Measurements from ENCODE around the gene FCRLB. TPM values are rescaled to one million over a fixed set of nuclear protein-coding genes. Genes with fewer than 3 reads are reported as not detected.

The FCRLB gene
- total RNA-seq, 5 donors from 2014 or later (not counting 1 experiment from before 2014, with no cell fraction given) = 0.48 to 1.1 (median 0.75) TPM

DNA sequence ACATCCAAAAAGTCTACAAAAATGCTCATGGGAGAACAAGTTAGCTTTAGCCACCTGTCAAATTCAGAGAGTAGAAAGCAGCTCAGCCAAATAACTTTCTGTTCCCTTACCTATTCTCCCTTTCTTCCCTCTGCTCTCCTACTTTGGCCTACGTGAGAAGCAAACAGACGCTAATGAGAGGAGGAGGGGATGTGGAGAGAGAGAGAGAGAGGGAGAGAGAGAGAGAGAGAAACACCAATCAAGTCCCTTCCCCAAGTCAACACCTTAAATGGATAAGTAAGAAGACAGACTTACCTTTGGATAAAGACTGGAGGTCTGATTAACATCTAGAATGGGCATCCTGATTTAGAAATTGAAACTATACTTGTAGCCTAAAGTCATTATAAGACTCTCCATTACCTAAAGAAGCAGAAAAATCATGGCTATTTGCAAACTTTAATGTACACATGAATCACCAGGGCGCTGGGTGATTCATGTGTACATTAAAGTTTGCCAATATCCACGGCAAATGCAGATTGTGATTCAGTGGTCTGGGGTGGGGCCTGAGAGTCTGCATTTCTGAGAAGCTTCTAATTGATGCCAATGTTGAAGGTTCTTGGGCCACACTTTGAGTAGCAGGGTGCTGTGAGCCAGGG, 15.1 kb downstream of the FCRLB start:
- DNase-seq (no peak), ATAC-seq (replicated peaks in 1 of 4) (no peak)
- H3K27ac ChIP-seq (ENCODE audit: low read length) = no peak overlapping the region
- H3K36me3 Mint-ChIP-seq = no peaks in the 10 kb centered on the region
- H3K27me3 ChIP-seq (replicated peaks in 1 of 2; ENCODE audit: control insufficient read depth in 2 of 2, extremely low read depth in 1 of 2, insufficient read depth in 2 of 2, low read length in 1 of 2) = no peaks in the 10 kb centered on the region
- ChIA-PET POLR2A (interaction anchor here in 1 of 2 donors (0.5 kb wide), 1 partner anchor 18 kb away, joined by 4 read pairs; no protein-coding TSS in a partner anchor), CTCF (interaction anchor here (0.5 to 6.3 kb wide), 5 partner anchors 10 to 252 kb away, joined by 3 to 34 read pairs (median 3); no protein-coding TSS in a partner anchor)
- peaks cover 22 to 37% (median 23%) of the 10 kb centered on the region in 3 donors for H3K4me1 Mint-ChIP-seq
- WGBS (ENCODE audit: insufficient coverage) = 60% methylated on average over 1 of the region's 4 CpGs
- no peak overlapping the region for H3K4me3 ChIP-seq (ENCODE audit: control insufficient read depth in 1 of 2, extremely low read depth in 1 of 2, low read length in 1 of 2)
- no peaks in the 10 kb centered on the region for H3K36me3 ChIP-seq (ENCODE audit: control insufficient read depth in 2 of 2, extremely low read depth in 1 of 2, insufficient read depth in 1 of 2, low read length in 1 of 2)
- H3K4me1 ChIP-seq (ENCODE audit: control insufficient read depth in 1 of 2, extremely low read depth in 1 of 2, insufficient read depth in 2 of 2, low read length in 2 of 2) = peaks cover 0 to 26% of the 10 kb centered on the region in 2 experiments
- H3K9me3 ChIP-seq = no peaks in the 10 kb centered on the region
- no peaks in the 10 kb centered on the region for H3K9me3 Mint-ChIP-seq
- peaks cover 4 to 5% of the 10 kb centered on the region in 2 donors for H3K27me3 Mint-ChIP-seq
- no peak overlapping the region for H3K4me3 Mint-ChIP-seq
- no peak overlapping the region for H3K27ac Mint-ChIP-seq

DNA sequence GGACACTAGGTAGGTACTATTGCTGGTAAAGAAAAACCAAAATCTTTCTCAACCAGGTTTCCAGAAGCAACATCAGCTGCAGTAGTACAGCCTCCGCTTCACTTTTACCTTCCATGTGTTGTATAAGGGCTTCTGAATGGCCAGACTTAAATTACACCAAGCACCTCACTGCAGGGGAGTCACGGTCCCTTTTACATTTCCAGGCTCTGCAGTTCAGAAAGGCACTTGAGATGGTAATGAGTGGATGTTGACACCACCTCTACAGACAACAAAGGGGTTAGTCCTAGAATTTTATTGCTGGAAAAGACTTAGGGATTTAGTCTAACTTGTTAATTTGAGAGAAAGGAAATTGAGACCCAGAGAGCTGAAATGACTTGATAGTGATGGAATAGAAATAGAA, 16.3 kb downstream of the FCRLB start:
- Mint-ChIP-seq H3K36me3 (no peaks in the 10 kb centered on the region), H3K27me3 (peaks cover 2 to 5% of the 10 kb centered on the region in 2 donors), H3K4me1 (peaks cover 23 to 33% (median 25%) of the 10 kb centered on the region in 3 donors), H3K9me3 (no peaks in the 10 kb centered on the region), H3K27ac (no peak overlapping the region), H3K4me3 (no peak overlapping the region)
- no CpG with 5 or more reads among the region's 2 CpGs for WGBS (ENCODE audit: insufficient coverage)
- Histone ChIP-seq H3K27ac (ENCODE audit: low read length) (no peak overlapping the region), H3K36me3 (ENCODE audit: control insufficient read depth in 2 of 2, extremely low read depth in 1 of 2, insufficient read depth in 1 of 2, low read length in 1 of 2) (no peaks in the 10 kb centered on the region), H3K9me3 (no peaks in the 10 kb centered on the region), H3K27me3 (replicated peaks in 1 of 2; ENCODE audit: control insufficient read depth in 2 of 2, extremely low read depth in 1 of 2, insufficient read depth in 2 of 2, low read length in 1 of 2) (no peaks in the 10 kb centered on the region), H3K4me3 (ENCODE audit: control insufficient read depth in 1 of 2, extremely low read depth in 1 of 2, low read length in 1 of 2) (no peak overlapping the region), H3K4me1 (ENCODE audit: control insufficient read depth in 1 of 2, extremely low read depth in 1 of 2, insufficient read depth in 2 of 2, low read length in 2 of 2) (peaks cover 0 to 26% of the 10 kb centered on the region in 2 experiments)
- POLR2A ChIA-PET = no interaction called here
- DNase-seq = no peak
- ATAC-seq (replicated peaks in 1 of 4) = no peak
- CTCF ChIA-PET = interaction anchor here (0.5 to 6.3 kb wide), 12 partner anchors 8 to 359 kb away, joined by 3 to 34 read pairs (median 4); partner anchors contain the start of gene DUSP12 (in 1 of the 2)

DNA sequence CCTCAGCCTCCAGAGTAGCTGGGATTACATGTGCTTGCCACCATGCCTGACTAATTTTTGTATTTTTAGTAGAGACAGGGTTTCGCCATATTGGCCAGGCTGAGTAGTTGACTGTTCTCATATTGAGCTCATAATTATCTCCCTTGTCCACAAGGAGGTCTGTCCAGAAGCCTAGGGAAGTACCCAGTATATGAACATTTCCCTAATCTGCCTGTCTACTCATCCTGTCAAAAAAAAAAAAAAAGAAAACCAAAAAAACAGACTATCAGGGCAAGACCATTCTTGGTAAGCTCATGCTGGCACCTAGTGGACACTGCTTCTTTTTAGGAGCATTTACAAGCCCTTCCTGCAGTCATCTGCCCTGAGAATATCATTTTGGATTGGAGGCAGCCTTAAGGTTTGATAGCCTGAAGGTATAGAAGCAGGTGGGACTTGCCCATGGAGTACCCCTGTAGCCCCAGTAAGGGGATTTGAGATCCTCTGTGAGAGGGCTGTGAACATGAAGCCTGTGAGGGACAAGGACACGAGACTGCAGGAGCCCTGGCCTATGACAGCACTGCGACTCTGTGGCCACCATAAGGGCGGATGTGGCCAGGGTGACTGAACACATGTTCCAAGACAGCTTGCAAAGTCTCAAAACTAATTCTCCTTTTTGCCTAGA, 17.4 kb downstream of the FCRLB start:
- H3K9me3 ChIP-seq = no peaks in the 10 kb centered on the region
- POLR2A ChIA-PET = interaction anchor here in 1 of 2 donors (0.6 kb wide), 1 partner anchor 23 kb away, joined by 7 read pairs; no protein-coding TSS in a partner anchor
- H3K4me1 Mint-ChIP-seq = peaks cover 23 to 34% (median 25%) of the 10 kb centered on the region in 3 donors
- H3K4me3 ChIP-seq (ENCODE audit: control insufficient read depth in 1 of 2, extremely low read depth in 1 of 2, low read length in 1 of 2) = no peak overlapping the region
- ATAC-seq (replicated peaks in 1 of 4) (peak; percentile 73 to 91 (median 78)), DNase-seq (peak; percentile 3 to 74 (median 46))
- H3K27me3 Mint-ChIP-seq = peaks cover 0 to 5% of the 10 kb centered on the region in 2 donors
- no peaks in the 10 kb centered on the region for H3K9me3 Mint-ChIP-seq
- no peaks in the 10 kb centered on the region for H3K36me3 Mint-ChIP-seq
- H3K27ac Mint-ChIP-seq = peak overlapping the region; percentile 42 to 57
- H3K4me1 ChIP-seq (ENCODE audit: control insufficient read depth in 1 of 2, extremely low read depth in 1 of 2, insufficient read depth in 2 of 2, low read length in 2 of 2) = peaks cover 0 to 26% of the 10 kb centered on the region in 2 experiments
- peak overlapping the region in 1 of 3 donors; percentile 35 for H3K4me3 Mint-ChIP-seq
- CTCF ChIA-PET = interaction anchor here (0.6 to 6.3 kb wide), 15 partner anchors 10 to 1120 kb away, joined by 3 to 34 read pairs (median 3); partner anchors contain the start of gene DUSP12 (in 1 of the 2)
- 72% methylated on average over 3 of the region's 4 CpGs for WGBS (ENCODE audit: insufficient coverage)
- H3K27ac ChIP-seq (ENCODE audit: low read length) = peak overlapping the region; percentile 2
- no peaks in the 10 kb centered on the region for H3K27me3 ChIP-seq (replicated peaks in 1 of 2; ENCODE audit: control insufficient read depth in 2 of 2, extremely low read depth in 1 of 2, insufficient read depth in 2 of 2, low read length in 1 of 2)
- H3K36me3 ChIP-seq (ENCODE audit: control insufficient read depth in 2 of 2, extremely low read depth in 1 of 2, insufficient read depth in 1 of 2, low read length in 1 of 2) = no peaks in the 10 kb centered on the region

DNA sequence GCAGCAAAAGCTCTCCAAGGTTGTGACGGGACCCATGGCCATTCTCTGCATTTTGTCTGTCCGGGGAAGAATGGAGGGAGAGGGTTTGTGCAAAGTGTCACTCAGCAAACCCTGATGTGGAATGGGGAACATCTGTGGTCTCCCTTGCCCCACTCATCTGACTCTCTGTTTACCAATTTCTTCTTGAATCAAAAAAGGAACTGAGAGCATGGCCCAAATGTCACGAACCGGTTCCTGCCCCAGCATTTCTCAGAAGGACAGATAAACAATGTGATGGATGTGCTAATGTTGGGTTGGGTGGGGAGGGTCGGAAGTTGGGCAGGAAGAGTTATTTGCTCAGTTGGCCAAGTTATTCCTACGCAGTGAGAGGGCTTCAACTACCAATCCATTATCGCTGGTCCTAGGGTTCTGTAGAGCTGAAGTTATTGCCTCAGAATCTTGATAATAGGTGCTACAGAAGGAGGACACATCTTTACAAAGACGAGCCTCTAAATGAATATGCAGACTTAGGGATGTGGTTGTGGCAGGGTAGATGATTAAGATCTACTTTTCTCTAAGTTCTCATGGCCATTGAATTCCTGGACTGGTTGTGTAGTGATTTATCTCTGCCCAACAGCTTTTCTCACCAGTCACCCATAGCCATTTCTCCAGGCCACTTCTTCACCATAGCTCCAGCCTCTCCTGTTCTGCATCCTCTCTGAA, 18.7 kb downstream of the FCRLB start:
- Histone ChIP-seq H3K27me3 (replicated peaks in 1 of 2; ENCODE audit: control insufficient read depth in 2 of 2, extremely low read depth in 1 of 2, insufficient read depth in 2 of 2, low read length in 1 of 2) (no peaks in the 10 kb centered on the region), H3K36me3 (ENCODE audit: control insufficient read depth in 2 of 2, extremely low read depth in 1 of 2, insufficient read depth in 1 of 2, low read length in 1 of 2) (no peaks in the 10 kb centered on the region), H3K9me3 (no peaks in the 10 kb centered on the region), H3K4me3 (ENCODE audit: control insufficient read depth in 1 of 2, extremely low read depth in 1 of 2, low read length in 1 of 2) (no peak overlapping the region), H3K4me1 (ENCODE audit: control insufficient read depth in 1 of 2, extremely low read depth in 1 of 2, insufficient read depth in 2 of 2, low read length in 2 of 2) (peaks cover 0 to 26% of the 10 kb centered on the region in 2 experiments), H3K27ac (ENCODE audit: low read length) (no peak overlapping the region)
- Mint-ChIP-seq H3K9me3 (no peaks in the 10 kb centered on the region), H3K36me3 (no peaks in the 10 kb centered on the region), H3K4me1 (peaks cover 25 to 43% (median 31%) of the 10 kb centered on the region in 3 donors), H3K27me3 (peaks cover 3 to 7% of the 10 kb centered on the region in 2 donors), H3K27ac (peak overlapping the region in 1 of 2 donors; percentile 57), H3K4me3 (peak overlapping the region in 1 of 3 donors; percentile 2)
- no CpG with 5 or more reads among the region's 8 CpGs for WGBS (ENCODE audit: insufficient coverage)
- ATAC-seq (replicated peaks in 1 of 4) (no peak), DNase-seq (no peak)
- ChIA-PET POLR2A (no interaction called here), CTCF (interaction anchor here (0.5 to 6.3 kb wide), 7 partner anchors 10 to 297 kb away, joined by 3 to 34 read pairs (median 6); partner anchors contain the start of gene DUSP12 (in 1 of the 2))

DNA sequence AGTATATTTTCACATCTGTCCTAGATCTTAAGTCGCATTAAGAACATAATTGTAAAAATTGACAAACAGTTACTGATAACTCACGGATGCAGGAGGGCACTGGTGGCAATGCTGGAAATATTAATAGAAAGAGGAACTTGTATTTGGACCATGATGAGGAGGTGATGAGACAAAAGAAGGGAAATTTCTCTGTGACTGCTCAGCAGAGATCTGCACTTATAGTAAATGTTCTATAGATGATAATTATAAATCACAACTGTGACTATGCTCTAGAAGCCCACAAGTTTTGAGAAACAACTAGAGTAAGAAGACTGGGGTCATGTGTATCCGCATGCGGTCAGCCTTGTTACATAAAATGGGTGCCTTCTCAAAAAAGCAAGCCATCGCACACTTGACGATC, 19.6 kb downstream of the FCRLB start:
- DNase-seq (no peak), ATAC-seq (replicated peaks in 1 of 4) (no peak)
- Histone ChIP-seq H3K27ac (ENCODE audit: low read length) (no peak overlapping the region), H3K36me3 (ENCODE audit: control insufficient read depth in 2 of 2, extremely low read depth in 1 of 2, insufficient read depth in 1 of 2, low read length in 1 of 2) (no peaks in the 10 kb centered on the region), H3K9me3 (no peaks in the 10 kb centered on the region), H3K4me3 (ENCODE audit: control insufficient read depth in 1 of 2, extremely low read depth in 1 of 2, low read length in 1 of 2) (no peak overlapping the region), H3K4me1 (ENCODE audit: control insufficient read depth in 1 of 2, extremely low read depth in 1 of 2, insufficient read depth in 2 of 2, low read length in 2 of 2) (peaks cover 0 to 26% of the 10 kb centered on the region in 2 experiments), H3K27me3 (replicated peaks in 1 of 2; ENCODE audit: control insufficient read depth in 2 of 2, extremely low read depth in 1 of 2, insufficient read depth in 2 of 2, low read length in 1 of 2) (no peaks in the 10 kb centered on the region)
- Mint-ChIP-seq H3K27me3 (peaks cover 3 to 4% of the 10 kb centered on the region in 2 donors), H3K27ac (peak overlapping the region in 1 of 2 donors; percentile 41), H3K4me1 (peaks cover 25 to 43% (median 32%) of the 10 kb centered on the region in 3 donors), H3K9me3 (no peaks in the 10 kb centered on the region), H3K36me3 (no peaks in the 10 kb centered on the region), H3K4me3 (no peak overlapping the region)
- 100% methylated on average over 1 of the region's 6 CpGs for WGBS (ENCODE audit: insufficient coverage)
- CTCF ChIA-PET = interaction anchor here (0.6 to 6.3 kb wide), 14 partner anchors 9 to 296 kb away, joined by 3 to 34 read pairs (median 4); partner anchors contain the start of gene DUSP12 (in 1 of the 2)
- POLR2A ChIA-PET = interaction anchor here (0.5 to 1.2 kb wide), 2 partner anchors 8 to 1890 kb away, joined by 3 read pairs; partner anchors contain the start of gene DUSP12 (in 1 of the 2)

All from T-cell (primary cell).